ENCODE results near the gene FSTL3.
A peak's percentile ranks its signal among the peaks of the same experiment; 100 is the strongest.
"Not testable (repeated sequence)": the region's sequence is repeated elsewhere in the genome, so short reads cannot be mapped to it uniquely, and the experiment has no call there.

The FSTL3 gene

DNA sequence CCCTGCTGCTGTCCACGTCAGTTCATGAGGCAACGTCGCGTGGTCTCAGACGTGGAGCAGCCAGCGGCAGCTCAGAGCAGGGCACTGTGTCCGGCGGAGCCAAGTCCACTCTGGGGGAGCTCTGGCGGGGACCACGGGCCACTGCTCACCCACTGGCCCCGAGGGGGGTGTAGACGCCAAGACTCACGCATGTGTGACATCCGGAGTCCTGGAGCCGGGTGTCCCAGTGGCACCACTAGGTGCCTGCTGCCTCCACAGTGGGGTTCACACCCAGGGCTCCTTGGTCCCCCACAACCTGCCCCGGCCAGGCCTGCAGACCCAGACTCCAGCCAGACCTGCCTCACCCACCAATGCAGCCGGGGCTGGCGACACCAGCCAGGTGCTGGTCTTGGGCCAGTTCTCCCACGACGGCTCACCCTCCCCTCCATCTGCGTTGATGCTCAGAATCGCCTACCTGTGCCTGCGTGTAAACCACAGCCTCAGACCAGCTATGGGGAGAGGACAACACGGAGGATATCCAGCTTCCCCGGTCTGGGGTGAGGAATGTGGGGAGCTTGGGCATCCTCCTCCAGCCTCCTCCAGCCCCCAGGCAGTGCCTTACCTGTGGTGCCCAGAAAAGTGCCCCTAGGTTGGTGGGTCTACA lies 6.6 kb downstream of the FSTL3 start:
- DNase-seq = no peak

DNA sequence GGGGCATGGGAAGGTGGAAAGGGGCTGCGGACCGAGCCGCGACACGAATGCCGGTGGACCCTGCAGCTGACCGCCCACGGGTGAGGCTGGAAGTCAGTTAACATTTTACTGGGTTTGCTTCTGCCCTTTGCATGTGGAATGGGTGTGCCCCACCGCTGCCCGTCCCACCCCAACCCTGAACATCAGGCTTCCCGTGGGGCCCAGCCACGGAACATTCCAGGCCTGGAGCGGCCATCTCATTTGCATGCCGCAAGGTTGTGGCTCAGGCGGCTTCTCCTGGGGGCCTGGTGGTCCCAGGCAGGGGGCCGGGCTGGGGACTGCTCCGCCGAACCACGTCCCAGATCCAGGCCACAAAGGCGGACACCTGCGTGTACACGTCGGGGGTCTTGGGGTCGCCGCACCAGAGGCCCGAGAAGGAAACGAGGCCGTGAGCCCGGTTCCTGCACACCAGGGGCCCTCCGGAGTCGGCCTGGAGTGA lies 9.3 kb downstream of the FSTL3 start:
- DNase-seq = no peak

DNA sequence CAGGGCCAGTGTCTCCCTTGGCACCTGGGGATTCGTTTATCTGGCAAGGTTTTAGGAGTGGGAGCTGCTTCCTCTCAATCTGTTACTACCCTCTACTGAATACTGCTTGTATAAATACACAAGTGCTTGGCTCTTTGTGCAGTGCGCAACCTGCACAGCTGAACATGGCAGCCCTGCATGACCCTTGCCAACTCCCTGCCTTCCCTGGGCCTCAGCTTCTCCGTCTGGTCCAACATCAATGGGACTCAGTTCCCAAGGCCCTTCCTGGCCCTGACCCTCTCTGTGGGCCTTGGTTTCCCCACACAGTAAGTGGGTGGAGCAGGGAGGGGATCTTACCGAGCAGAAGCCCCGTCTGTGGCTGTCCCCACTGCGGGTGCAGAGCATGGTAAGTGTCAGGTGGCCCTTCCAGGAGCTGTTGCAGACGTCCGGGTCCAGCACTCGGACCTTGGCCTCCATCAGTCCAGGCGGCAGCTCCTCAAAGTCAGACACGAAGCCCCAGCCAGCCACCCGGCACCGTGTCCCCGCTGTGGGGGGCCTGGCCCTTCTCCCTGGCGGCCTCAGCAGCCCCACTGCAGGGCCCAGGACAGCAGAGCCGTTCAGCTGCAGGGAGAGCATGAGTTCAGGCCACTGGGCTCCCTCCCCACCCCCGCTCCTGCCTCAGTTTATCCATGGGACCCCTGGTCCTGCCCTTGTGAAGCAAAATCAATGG lies 10.6 kb downstream of the FSTL3 start:
- DNase-seq = no peak

DNA sequence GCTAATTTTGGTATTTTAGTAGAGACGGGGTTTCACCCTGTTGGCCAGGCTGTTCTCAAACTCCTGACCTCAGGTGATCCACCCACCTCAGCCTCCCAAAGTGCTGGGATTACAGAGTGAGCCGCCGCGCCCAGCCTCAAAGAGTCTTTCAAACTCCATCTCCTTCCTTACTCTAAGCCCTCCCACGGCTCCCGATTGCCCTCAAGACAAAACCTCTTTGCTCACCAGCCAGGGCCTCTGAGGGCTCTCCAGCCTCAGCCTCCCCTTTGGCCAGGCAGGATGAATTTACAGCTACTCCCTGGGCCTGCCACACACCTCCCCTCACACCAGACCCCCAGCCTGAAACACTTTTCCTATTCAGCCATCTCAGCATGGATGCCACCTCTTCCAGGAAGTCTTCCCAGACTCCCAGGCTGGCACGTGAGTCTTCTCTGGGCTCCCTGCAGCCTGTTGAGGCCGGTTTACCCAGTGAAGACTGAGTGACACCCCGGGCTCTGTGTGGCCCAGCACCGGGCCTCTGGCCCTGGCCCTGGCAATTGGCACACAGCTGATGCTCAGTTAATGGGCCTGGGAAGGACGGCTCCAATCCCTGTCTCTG lies 11.5 kb downstream of the FSTL3 start:
- DNase-seq = no peak

DNA sequence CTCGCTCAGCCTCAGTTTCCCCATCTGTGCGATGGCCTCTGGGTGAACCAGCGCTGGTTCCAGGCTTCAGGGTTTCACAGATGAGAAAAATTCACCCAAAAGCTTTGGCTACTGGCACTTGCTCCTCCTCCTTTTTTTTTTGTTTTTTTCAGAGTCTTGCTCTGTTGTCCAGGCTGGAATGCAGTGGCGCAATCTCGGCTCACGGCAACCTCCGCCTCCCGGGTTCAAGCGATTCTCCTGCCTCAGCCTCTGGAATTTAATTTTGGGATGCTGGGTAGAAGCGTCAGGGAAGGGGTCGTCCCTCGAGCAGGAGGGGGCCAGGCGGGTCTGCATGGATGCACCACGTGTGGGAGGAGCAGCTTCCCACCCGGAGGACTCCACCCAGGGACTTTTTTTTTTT lies 12.0 kb downstream of the FSTL3 start:
- no peak for DNase-seq

DNA sequence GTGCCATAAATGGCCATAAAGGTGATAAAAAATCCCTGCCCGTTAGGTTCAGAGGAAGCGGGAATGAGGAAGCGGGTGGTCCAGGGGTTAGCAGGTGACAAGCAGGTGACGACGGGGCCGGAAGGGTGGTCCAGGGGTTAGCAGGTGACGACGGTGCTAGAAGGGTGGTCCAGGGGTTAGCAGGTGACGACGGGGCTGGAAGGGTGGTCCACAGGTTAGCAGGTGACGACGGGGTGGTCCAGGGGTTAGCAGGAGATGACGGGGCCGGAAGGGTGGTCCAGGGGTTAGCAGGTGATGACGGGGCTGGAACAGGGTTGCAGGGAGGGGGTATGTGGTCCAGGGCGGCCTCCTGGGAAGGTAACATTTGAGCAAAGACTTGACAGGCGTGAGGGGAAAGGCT lies 12.8 kb downstream of the FSTL3 start:
- DNase-seq = no peak

DNA sequence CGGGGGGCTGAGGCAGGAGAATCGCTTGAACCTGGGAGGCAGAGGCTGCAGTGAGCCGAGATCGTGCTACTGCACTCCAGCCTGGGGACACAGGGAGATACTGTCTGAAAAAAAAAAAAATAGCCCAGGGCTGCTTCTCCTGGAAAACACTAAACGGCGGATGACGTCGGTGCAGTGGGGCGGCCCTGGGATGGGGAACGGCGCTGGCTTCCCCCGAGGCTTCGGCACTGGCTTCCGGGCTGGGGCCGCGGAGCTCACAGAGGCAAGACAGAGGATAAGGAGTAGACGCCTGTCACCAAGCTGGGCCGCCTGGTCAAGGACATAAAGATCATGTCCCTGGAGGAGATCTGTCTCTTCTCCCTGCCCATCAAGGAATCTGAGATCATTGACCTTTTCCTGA lies 14.0 kb downstream of the FSTL3 start:
- no peak for DNase-seq

DNA sequence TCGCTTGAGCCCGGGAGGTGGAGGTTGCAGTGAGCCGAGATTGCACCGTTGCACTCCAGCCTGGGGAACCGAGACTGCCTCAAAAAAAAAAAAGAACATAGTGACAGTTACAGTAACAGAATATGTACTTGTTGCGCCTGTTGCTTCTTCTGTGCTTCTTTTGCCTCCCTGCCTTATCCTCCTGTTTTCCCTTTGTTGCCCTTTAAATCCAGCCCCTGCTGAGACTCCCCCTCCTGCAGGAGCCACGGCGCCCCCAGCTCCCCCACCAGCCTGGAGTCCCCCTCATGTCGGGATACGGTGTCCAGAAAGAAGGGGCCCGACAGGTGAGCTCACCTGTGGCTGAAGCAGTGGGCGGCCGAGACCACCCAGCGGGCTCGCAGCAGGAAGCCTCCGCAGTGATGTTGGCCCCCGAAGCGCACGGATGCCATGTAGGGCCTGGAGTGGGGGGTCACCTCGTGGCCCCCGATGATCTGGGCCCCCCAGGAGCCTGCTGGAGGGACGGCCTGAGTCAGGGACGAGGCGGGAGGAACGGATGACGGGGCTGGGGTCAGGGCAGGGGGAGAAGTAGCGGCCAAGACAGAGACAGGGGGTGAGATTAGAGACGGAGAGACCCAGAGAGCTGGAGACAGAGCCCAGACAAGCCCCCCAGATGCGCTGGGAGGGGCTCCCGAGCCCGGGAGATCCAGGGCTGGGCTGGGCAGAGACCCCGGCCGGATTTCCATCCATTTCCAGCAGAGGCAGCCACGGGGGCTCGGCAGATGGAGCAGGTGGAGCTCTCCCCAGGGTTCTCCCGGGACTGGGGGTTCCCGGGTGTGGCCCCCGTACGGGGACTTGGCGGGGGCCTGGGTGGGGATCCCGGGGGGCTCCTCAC lies 18.5 kb downstream of the FSTL3 start:
- peak; percentile 24 to 40 for DNase-seq

DNA sequence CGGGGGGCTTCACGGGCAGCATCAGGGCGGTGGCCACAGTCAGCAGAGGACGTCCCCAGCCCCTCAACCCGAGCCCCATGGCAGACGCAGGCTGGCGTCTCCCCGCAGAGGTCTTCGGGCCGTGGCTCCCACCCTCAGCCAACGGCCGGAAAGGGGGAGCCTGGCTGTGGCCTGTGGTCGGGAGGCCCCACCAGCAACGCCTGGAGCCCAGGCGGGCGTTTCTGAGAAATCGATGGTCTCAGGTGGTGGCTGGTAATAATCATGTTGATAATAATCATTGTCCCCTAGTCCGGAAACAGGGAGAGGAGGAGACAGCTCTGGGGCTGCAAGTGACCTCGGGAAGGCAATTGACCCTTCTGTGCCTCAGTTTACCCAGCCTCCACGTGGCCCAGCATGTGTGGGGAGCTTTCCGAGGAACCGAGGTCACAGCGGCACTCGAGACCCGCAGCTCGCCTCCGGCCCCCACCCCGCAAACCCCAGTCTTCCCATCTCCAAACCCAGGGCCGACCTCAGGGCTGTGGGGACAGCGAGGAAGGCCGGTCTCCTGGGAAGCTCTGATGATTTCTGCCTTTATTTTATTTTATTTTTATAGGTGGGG lies 19.3 kb downstream of the FSTL3 start, which contains the start of gene PRSS57:
Gene PRSS57 (minus strand): TSS at position 101 of the 598 bp plus-strand sequence. CDS start 22 bp downstream, at position 79.
- DNase-seq = peak; percentile 67 to 69

DNA sequence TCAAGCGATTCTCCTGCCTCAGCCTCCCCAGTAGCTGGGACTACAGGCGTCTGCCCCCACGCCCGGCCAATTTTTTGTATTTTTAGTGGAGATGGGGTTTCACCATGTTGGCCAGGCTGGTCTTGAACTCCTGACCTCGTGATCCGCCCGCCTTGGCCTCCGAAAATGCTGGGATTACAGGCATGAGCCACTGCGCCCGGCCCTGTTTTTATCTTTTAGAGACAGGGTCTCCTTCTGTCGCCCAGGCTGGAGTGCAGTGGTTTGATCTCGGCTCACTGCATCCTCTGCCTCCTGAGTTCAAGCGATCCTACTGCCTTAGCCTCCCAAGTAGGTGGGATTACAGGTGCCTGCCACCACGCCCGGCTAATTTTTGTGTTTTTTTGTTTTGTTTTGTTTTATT lies 22.3 kb downstream of the FSTL3 start:
- not testable (repeated sequence) for DNase-seq

DNA sequence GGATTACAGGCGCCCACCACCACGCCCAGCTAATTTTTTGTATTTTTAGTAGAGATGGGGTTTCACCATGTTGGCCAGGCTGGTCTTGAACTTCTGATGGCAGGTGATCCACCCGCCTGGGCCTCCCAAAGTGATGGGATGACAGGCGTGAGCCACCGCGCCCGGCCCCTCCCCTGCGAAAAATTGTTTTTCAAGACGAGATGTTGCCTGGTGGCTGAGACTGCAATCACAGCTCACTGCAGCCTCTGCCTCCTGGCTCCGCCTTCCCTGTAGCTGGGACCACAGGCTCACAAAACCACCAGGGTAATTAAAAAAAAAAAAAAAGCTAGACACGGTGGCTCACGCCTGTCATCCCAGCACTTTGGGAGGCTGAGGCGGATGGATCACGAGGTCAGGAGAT lies 23.7 kb downstream of the FSTL3 start:
- DNase-seq = peak; percentile 60 to 71

DNA sequence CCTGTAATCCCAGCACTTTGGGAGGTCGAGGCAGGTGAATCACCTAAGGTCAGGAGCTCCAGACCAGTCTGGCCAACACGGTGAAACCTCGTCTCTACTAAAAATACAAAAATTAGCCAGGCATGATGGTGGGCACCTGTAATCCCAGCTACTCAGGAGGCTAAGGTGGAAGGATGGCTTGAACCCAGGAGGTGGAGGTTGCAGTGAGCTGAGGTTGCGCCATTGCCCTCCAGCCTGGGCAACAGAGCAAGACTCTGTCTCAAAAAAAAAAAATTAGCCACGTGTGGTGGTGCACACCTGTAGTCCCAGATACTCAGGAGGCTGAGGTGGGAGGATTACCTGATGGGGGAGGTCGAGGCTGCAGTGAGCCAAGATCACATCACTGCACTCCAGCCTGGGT lies 26.7 kb downstream of the FSTL3 start:
- not testable (repeated sequence) for DNase-seq

DNA sequence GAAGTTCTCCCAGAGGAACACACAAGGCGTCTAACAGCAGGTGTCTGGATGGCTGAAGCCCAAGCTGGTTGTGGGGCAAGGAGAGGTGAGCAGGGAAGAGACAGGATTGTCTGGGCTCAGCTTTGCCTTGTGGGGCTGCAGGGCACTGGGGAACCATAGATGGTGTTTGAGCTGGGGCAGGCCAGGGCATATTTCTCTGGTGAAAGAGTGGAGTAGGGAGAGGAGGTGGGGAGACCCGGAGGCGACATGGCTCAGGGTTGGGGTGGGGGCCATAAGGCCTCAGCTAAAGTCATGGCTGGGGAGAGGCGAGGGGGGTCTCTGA lies 27.1 kb downstream of the FSTL3 start:
- DNase-seq = no peak

DNA sequence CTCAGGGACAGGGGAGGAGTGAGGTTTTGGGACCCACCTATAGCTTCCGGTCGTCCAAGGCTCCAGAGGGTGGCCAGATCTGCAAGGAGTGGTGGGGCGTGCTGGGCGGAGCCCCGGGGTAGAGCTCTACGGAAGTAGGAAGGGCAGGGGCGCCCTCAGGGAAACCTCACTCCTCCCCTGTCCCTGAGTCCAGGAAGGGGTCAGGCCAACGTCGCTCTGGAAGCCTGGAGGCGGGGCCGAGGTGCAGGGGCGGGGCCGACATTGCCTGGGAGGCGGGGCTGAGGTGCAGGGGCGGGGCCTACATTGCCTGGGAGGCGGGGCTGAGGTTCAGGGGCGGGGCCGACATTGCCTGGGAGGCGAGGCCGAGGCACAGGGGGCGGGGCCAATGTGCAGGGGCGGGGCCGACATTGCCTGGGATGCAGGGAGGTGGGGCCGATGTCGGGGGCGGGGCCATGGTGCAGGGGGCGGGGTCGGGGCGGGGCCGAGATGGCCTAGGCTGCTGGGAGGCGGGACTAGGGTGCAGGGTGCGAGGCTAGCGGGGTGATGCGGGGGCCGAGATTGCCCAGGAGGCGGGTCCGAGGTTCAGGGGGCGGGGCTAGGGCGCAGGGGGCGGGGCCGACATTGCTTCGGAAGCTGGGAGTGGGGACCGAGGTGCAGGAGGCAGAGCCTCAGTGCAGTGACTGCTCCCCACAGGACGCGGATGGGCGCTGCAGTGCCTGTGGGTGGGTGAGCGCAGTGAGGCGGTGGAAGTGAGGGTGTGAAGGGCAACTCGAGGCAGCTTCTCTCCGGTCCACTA lies 27.7 kb downstream of the FSTL3 start:
- peak; percentile 98 for DNase-seq

DNA sequence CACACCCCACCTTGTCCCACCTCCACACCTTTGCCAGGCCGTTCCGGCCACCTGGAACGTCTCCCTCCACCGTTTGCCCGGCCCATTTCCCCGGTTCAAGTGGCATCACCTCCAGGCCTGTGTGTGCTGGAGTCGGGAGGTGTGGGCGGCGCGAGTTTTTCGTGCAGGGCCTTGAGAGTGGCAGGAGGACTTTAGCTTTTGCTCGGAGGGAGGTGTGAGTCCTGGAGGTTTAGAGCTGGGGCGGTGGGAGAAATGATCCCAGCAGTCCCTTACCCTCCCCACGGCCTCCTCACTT lies 28.2 kb downstream of the FSTL3 start:
- DNase-seq = no peak

DNA sequence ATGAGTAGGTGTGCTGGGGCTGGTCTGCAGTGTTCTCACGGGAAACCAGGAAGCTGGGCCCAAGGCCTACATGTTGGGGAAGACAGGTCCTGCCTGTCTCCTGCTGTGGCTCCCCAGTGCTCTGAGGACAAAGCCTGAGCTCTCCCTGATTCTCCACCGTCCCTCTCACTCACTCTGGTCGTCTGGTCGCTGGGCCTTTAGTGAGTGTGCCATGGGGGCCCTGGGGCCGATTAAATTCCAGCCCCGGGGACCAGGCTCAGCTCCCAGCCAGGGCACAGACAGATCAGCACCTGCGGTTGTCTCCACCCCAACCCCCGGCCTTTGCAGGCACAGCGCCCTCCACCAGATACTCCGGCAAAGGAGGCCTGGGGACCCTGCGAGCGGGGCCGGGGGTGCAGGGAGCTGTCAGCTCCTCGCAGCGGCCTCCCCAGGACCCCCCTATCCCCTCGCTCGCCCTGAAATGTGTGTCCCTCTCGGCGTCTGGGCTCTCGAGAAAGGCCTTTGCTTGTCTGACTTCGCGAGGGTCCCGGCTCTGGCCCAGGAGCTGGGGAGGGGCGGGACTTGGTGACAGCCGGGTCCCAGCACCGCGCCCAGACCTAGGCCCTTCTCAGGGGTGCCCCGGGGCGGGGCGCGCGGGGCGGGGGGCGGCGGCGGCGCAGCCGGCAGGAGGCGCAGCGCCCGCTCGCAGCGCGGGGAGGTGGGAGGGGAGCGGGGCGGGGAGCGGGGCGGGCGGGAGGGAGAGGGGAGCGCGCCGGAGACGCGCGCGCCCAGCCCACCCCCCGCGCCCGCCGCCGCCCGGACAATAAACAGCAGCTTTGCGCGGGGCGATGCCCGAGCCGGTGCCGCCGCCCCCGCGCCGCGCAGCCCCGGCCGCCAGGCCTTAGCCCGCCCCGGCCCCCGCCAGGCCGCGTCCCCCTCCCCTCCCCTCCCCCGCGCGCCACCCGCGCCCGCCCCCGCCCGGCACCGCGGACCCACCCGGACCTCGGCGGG lies 32.3 kb downstream of the FSTL3 start, which contains the start of gene PALM:
Gene PALM (plus strand): TSS at position 782 of the 990 bp plus-strand sequence. CDS start 212 bp downstream, outside the sequence.
- DNase-seq = peak; percentile 31 to 38

DNA sequence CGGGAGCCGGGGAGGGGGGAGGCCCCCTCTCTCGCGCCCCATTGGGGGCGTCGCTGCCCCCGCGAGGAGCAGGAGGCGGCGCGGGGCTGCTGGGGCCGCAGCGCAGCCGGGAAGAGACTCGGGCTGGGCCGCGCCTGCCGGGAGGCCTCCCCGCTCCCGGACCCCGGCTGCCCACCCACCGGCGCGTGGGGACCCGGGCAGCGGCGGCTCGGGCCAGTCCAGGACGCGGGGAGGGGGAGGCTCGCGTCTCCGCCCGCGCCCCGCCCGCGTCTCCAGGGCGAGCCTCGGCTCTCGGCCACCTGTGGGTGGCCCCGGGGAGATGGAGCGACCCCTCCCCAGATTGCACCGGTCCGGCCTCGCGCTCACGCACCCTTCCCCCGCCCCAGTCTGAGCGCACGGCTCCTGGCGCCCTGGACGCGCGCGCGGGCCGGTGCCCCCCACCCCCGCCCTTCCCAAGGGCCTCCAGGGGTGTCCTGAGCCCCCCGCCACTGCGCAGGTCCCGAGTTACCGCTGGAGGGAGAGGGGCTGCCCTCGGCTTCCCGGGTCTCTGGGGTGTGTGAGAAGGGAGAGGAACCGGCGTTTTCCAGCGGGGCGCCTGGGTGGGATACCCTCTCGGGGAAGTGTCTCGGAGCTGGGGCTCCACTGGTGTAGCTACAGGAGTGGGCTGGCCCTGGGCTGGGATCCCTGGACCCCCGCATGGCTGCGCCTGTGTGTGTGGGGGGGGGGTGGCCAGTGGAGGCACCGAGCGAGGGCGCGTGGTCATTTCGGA lies 33.2 kb downstream of the FSTL3 start:
- DNase-seq = no peak

DNA sequence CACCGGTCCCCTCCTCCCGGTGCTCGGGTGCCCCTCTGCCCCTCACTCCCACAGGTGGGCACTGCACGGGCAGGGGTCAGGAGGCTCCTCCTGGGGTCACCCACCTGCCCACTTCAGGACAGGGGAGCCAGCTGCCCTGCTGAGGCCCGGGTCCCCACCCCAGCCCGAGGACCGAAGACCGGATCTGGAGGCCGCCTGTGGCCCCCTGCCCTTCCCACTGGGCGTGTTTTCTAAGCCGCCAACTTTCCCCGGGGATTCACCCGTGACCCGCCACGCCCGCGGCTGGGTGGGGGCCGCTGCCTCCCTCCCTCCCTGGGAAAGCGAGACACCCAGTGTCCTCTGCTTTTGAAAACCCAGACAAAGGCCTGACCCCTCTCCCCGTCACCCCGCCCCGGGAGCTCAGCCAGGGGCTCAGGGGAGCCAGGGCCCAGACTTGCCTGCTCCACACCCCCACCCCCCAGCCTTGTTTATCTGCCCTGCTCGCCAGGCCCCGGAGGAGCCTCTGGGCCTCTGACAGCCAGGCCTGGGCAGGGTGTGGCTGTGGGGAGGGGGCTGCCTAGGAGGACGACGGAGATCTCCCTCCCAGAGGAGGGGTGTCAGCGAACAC lies 33.9 kb downstream of the FSTL3 start:
- DNase-seq = no peak

DNA sequence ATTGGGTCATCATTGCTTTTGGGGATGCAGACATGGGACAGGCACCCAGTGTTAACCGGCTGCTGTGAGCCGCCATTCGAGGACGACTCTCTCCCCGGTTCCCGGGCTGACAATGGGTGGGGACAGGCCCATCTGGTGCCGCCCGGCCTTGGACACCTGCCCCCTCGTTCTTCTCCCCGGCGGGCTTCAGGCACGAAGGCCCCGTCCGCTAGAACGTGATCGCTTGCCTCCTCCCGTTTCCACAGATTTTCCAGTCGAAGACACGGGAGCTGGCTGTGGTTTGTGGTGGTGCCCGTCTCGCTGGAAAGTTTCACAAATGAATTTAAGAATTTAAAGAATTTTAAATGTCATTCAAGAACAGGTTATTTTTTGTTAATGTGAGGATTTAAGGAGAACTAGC lies 34.6 kb downstream of the FSTL3 start:
- no peak for DNase-seq

DNA sequence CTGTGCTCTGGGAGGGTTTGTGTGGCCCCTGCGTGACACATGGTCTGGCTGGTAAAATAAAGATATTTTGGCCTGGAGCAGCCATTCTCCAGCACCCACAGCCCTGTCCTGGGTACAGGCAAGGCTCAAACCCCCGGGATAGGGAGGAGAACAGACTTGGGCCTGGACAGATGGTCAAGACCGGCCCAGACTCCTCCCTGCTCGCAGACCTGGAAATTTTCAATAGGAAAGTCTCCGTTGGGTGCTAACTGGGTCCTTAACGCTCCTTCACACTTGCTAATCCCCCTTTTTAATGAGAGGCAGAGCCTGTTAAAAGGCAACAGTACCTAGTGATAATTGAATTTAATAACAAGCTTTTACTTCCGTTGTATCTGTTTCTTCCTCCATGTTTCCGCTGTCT lies 35.1 kb downstream of the FSTL3 start:
- no peak for DNase-seq
